Spleen (tissue), 11 donors: ENCODE results near the gene DNPH1. TPM values are rescaled to one million over a fixed set of nuclear protein-coding genes. Genes with fewer than 3 reads are reported as not detected.

Experiments used
- DNase-seq: peaks from one replicate; pipeline ENCODE4 v3.0.0-alpha.2; 2020
- H3K27ac ChIP-seq, 8 donors: fragments of 200-600 bp; sonication (generic) in 7 of 8; 1 replicate in 4 of 8; 2 replicates in 4 of 8; pipeline versions ENCODE4 v1.5.0 to v1.8.0; 2016 to 2021; ENCODE audit warnings: inconsistent platforms in 4 of 8, mild to moderate bottlenecking in 4 of 8, moderate library complexity in 1 of 8
- H3K27me3 ChIP-seq, 7 donors: fragments of 200-600 bp; sonication (generic) in 6 of 7; replicated peaks in 1 of 7; 1 replicate in 4 of 7; 2 replicates in 3 of 7; pipeline versions ENCODE4 v1.5.0 to v1.8.0; 2016 to 2021; ENCODE audit warnings: inconsistent platforms in 3 of 7, mild to moderate bottlenecking in 1 of 7
- H3K36me3 ChIP-seq, 6 donors: fragments of 200-600 bp; sonication (generic) in 5 of 6; 1 replicate in 4 of 6; 2 replicates in 2 of 6; pipeline versions ENCODE4 v1.5.0 to v1.8.0; 2016 to 2021; ENCODE audit warnings: inconsistent platforms in 2 of 6
- H3K4me1 ChIP-seq, 6 donors: fragments of 200-600 bp; sonication (generic) in 5 of 6; 1 replicate in 3 of 6; 2 replicates in 3 of 6; pipeline versions ENCODE4 v1.5.0 to v1.8.0; 2016 to 2021; ENCODE audit warnings: inconsistent platforms in 3 of 6
- H3K4me3 ChIP-seq, 8 donors: fragments of 200-600 bp; sonication (generic) in 7 of 8; 1 replicate in 4 of 8; 2 replicates in 4 of 8; pipeline versions ENCODE4 v1.5.0 to v1.8.0; 2016 to 2021; ENCODE audit warnings: inconsistent platforms in 4 of 8, mild to moderate bottlenecking in 4 of 8, moderate library complexity in 2 of 8
- H3K9me3 ChIP-seq, 8 donors: fragments of 200-600 bp; sonication (generic) in 7 of 8; 1 replicate in 4 of 8; 2 replicates in 4 of 8; pipeline versions ENCODE4 v1.5.0 to v1.8.0; 2016 to 2021; ENCODE audit warnings: inconsistent platforms in 4 of 8
- POLR2A ChIP-seq, 3 donors: fragments of 450-650 bp; IDR thresholded peaks; one replicate each; pipeline ENCODE4 v1.5.1; 2017; ENCODE audit warnings: antibody characterized with exemption in 3 of 3, mild to moderate bottlenecking in 1 of 3
- POLR2AphosphoS5 ChIP-seq, 3 donors: sonication (generic); formaldehyde crosslinking; IDR thresholded peaks; one replicate each; pipeline ENCODE4 v1.5.1; 2017; ENCODE audit warnings: antibody characterized with exemption in 3 of 3
- WGBS, 5 donors: extraction: QIAGEN DNeasy Blood & Tissue Kit in 3 of 5; methylation state at CpG; one replicate each; pipeline versions ENCODE4 v1.1.5 to v1.1.7; 2013 to 2018; 5-methylcytosine and 5-hydroxymethylcytosine counted together
- intact Hi-C: fragments of 100-400 bp; cut with DNase I; formaldehyde crosslinking; loops from one replicate; pipeline ENCODE4 v1.15.0; 2023; ENCODE audit warnings: low total_unique reads
- polyA plus RNA-seq, 3 donors: library from polyadenylated mRNA; stranded (reverse); fragments of 200-250 nt; gene quantifications; one replicate each; pipeline ENCODE4 v1.2.1, GENCODE V29; 2013
- total RNA-seq, 7 donors: library from RNA; depleted of rRNA in 3 of 7; stranded (reverse); fragments of >200 nt in 3 of 7; fragmentation: NEBNext Ultra II Directional in 4 of 7; extraction: Animal tissue kit (Norgen Biotek cat#: 25700) in 4 of 7; gene quantifications; one replicate each; pipeline versions ENCODE4 v1.1.0 to v1.2.1, GENCODE V29; 2016 to 2021
- TF ChIP-seq, protein P1 (sequence below), 11 experiments: fragments of 200-600 bp in 7 of 11; fragments of 450-650 bp in 4 of 11; sonication (generic) in 4 of 11; IDR thresholded peaks in 8 of 11; conservative IDR thresholded peaks in 3 of 11; 1 replicate in 7 of 11; 2 replicates in 4 of 11; pipeline versions ENCODE4 v1.4.0 to v1.8.0; 2016 to 2021; ENCODE audit warnings: antibody characterized with exemption in 11 of 11, inconsistent platforms in 4 of 11, mild to moderate bottlenecking in 1 of 11
- donor health status: healthy with polysubstance abuse.
- donor health status: DM: no; HTN: no; CAD: no; lungs with moderate emphysema.
- donor health status: DM: no; HTN: no; CAD: no.
- donor health status: Bipolar disorder and iron deficiency.
- donor health status: healthy.
- donor health status: DM: no; HTN: no; CAD: no.
- donor health status: DM: yes; HTN: yes; CAD: no.

DNPH1 gene
- total and polyA plus RNA-seq, 10 donors, result 33.2 to 201 (median 58.0) TPM

DNA sequence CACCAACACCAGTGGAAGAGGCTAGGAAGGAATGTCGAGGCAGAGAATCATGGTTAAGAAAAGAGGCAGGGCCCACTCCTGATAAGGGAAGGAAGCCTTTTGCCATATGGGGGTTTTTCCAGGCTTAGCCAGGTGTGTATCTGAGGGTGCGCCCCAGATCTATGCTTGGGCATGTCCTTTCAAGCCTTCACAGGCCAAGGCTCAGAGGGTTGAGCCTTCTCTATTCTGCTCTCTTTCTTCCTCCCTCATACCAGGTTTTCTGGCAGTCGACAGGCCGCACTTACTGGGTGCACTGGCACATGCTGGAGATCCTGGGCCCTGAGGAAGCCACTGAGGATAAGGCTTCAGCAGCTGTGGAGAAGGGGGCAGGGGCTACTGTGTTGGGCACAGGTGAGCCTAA lies 42.6 kb downstream of the DNPH1 start:
- intact Hi-C loops, result no loop called here
- H3K36me3 ChIP-seq, result peaks cover 0 to 75% (median 48%) of the 10 kb centered on the region in 6 donors
- H3K27ac ChIP-seq, result no peak overlapping the region
- 94 to 98% (median 97%) methylated on average over 4 of the region's 4 CpGs for WGBS, 5 donors
- no peak overlapping the region for H3K4me3 ChIP-seq
- H3K4me1 ChIP-seq, result peaks cover 17 to 51% (median 30%) of the 10 kb centered on the region in 6 donors
- H3K9me3 ChIP-seq, result no peaks in the 10 kb centered on the region
- H3K27me3 ChIP-seq, result no peaks in the 10 kb centered on the region
- TF ChIP-seq POLR2AphosphoS5 (IDR thresholded peaks at IDR 0.05) (no peak), POLR2A (IDR thresholded peaks at IDR 0.05) (no peak)
- TF ChIP-seq, protein P1, sequence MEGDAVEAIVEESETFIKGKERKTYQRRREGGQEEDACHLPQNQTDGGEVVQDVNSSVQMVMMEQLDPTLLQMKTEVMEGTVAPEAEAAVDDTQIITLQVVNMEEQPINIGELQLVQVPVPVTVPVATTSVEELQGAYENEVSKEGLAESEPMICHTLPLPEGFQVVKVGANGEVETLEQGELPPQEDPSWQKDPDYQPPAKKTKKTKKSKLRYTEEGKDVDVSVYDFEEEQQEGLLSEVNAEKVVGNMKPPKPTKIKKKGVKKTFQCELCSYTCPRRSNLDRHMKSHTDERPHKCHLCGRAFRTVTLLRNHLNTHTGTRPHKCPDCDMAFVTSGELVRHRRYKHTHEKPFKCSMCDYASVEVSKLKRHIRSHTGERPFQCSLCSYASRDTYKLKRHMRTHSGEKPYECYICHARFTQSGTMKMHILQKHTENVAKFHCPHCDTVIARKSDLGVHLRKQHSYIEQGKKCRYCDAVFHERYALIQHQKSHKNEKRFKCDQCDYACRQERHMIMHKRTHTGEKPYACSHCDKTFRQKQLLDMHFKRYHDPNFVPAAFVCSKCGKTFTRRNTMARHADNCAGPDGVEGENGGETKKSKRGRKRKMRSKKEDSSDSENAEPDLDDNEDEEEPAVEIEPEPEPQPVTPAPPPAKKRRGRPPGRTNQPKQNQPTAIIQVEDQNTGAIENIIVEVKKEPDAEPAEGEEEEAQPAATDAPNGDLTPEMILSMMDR (IDR thresholded peaks at IDR 0.05 in 8 of 11, conservative IDR thresholded peaks at IDR 0.05 in 3 of 11), result no peak
- peak; percentile 20 for DNase-seq

DNA sequence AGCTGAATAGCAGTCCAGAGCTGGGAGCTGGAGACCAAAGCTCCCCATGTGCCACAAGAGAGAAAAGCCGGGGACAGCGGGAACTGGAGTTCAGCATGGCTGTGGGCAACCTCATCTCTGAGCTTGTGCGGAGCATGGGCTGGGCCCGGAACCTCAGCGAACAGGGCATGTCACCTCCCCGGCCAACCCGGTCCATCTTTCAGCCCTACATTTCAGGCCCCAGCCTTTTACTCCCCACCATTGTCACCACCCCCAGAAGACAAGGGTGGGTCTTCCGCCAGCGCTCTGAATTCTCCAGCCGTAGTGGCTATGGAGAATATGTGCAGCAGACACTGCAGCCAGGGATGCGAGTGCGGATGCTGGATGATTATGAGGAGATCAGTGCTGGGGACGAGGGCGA lies 43.3 kb downstream of the DNPH1 start:
- peak; percentile 54 for DNase-seq
- Histone ChIP-seq H3K4me3 (no peak overlapping the region), H3K9me3 (no peaks in the 10 kb centered on the region), H3K27ac (peak overlapping the region in 1 of 8 donors; percentile 10), H3K36me3 (peaks cover 0 to 71% (median 47%) of the 10 kb centered on the region in 6 donors), H3K27me3 (no peaks in the 10 kb centered on the region), H3K4me1 (peaks cover 21 to 58% (median 37%) of the 10 kb centered on the region in 6 donors)
- intact Hi-C loops, result no loop called here
- 96 to 99% (median 98%) methylated on average over 9 to 14 of the region's 14 CpGs for WGBS, 5 donors
- TF ChIP-seq, protein P1 (IDR thresholded peaks at IDR 0.05 in 8 of 11, conservative IDR thresholded peaks at IDR 0.05 in 3 of 11), result no peak
- TF ChIP-seq POLR2AphosphoS5 (IDR thresholded peaks at IDR 0.05) (no peak), POLR2A (IDR thresholded peaks at IDR 0.05) (no peak)

DNA sequence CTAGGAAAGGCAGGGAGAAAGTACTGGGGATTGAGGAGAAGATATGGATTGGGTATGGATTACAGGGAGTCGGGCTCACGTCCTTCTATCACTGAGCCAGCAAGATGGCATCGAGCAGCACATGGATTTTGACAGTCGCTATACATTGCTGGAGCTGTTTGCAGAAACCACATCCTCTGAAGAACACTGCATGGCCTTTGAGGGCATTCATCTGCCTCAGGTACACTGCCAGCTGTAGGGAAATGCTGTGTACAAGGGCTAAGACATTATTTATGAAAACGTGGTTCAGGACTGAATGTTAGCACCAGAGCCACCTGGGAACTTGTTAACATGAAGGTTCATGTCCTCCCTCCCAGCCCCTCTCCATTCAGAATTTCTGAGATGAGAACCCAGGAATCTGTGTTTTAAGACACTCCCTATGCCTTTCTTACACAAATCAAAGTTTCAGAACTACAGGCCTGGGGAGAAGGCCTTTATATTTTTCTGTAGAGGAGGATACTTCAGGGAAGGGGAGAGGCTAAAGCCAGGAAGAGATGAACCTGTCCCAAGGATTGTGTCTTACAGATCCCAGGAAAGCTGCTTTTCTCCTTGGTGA lies 43.8 kb downstream of the DNPH1 start:
- no peak for DNase-seq
- Histone ChIP-seq H3K4me1 (peaks cover 21 to 63% (median 37%) of the 10 kb centered on the region in 6 donors), H3K36me3 (peaks cover 0 to 71% (median 49%) of the 10 kb centered on the region in 6 donors), H3K27me3 (no peaks in the 10 kb centered on the region), H3K27ac (peak overlapping the region in 1 of 8 donors; percentile 10), H3K4me3 (no peak overlapping the region), H3K9me3 (no peaks in the 10 kb centered on the region)
- WGBS, 5 donors, result 63 to 79% (median 76%) methylated on average over 5 of the region's 5 CpGs
- TF ChIP-seq, protein P1 (IDR thresholded peaks at IDR 0.05 in 8 of 11, conservative IDR thresholded peaks at IDR 0.05 in 3 of 11), result no peak
- TF ChIP-seq POLR2A (IDR thresholded peaks at IDR 0.05) (no peak), POLR2AphosphoS5 (IDR thresholded peaks at IDR 0.05) (no peak)
- intact Hi-C loops, result no loop called here

DNA sequence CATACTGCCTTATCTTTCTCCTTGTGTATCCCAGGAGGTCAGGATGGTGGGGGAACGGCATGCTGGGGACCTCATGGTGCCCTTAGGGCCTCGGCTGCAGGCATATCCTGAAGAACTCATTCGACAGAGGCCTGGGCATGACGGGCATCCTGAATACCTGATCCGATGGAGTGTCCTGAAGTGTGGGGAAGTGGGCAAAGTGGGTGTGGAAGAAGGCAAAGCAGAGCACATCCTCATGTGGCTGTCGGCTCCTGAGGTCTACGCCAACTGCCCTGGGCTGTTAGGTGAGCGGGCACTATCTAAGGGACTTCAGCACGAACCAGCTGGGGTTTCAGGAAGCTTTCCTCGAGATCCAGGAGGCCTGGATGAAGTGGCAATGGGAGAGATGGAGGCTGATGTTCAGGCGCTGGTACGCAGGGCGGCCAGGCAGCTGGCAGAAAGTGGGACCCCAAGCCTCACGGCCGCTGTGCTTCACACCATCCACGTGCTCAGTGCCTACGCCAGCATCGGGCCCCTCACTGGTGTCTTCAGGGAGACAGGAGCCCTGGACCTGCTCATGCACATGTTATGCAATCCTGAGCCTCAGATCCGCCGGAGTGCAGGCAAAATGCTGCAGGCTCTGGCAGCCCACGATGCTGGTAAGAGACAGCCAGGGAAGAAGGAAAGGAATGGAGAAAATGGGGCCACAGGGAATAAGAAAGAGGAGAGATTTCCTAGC lies 44.9 kb downstream of the DNPH1 start:
- Histone ChIP-seq H3K4me3 (no peak overlapping the region), H3K4me1 (peaks cover 21 to 61% (median 37%) of the 10 kb centered on the region in 6 donors), H3K36me3 (peaks cover 0 to 71% (median 53%) of the 10 kb centered on the region in 6 donors), H3K27ac (no peak overlapping the region), H3K27me3 (no peaks in the 10 kb centered on the region), H3K9me3 (no peaks in the 10 kb centered on the region)
- TF ChIP-seq, protein P1 (IDR thresholded peaks at IDR 0.05 in 8 of 11, conservative IDR thresholded peaks at IDR 0.05 in 3 of 11), result no peak
- no peak for TF ChIP-seq POLR2AphosphoS5 (IDR thresholded peaks at IDR 0.05)
- no peak for TF ChIP-seq POLR2A (IDR thresholded peaks at IDR 0.05)
- intact Hi-C loops, result no loop called here
- 91 to 96% (median 93%) methylated on average over 20 to 21 of the region's 21 CpGs for WGBS, 5 donors
- DNase-seq, result peak; percentile 67
